HEK293 (cell line): ENCODE measurements around the gene PLBD1.

Source experiments
- CTCF ChIA-PET: fragments of 350-600 bp; formaldehyde crosslinking; extraction: SDS; loops from one replicate; lab custom pipeline; 2021; ENCODE audit warnings: antibody characterized with exemption; lab: Yijun Ruan, JAX
- POLR2A ChIA-PET: fragments of 300-600 bp; formaldehyde crosslinking; extraction: SDS; loops from one replicate; lab custom pipeline; 2020; ENCODE audit warnings: antibody characterized with exemption, inconsistent platforms; lab: Yijun Ruan, JAX
- H3K27ac ChIP-seq: fragments of 200-500 bp; sonication (Bioruptor generic); 2 replicates; pipeline ENCODE4 v1.5.1; 2014; ENCODE audit warnings: low read depth, low read length, control low read depth, inconsistent platforms; ENCODE audit errors: extremely low read depth
- H3K36me3 ChIP-seq, 2 experiments: fragments of 200-500 bp in 1 of 2; sonication (Bioruptor generic) in 1 of 2; 1 replicate in 1 of 2; 2 replicates in 1 of 2; pipeline ENCODE4 v1.5.1; 2014 to 2017; ENCODE audit warnings: inconsistent platforms in 2 of 2, low read length in 2 of 2; ENCODE audit not compliant: control insufficient read depth in 2 of 2, insufficient read depth in 1 of 2
- H3K4me1 ChIP-seq: fragments of 200-500 bp; sonication (Bioruptor generic); 2 replicates; pipeline ENCODE4 v1.5.1; 2014; ENCODE audit warnings: mild to moderate bottlenecking, low read length, inconsistent platforms; ENCODE audit not compliant: control insufficient read depth, insufficient read depth
- H3K4me3 ChIP-seq: 2 replicates; pipeline ENCODE4 v1.5.1; 2011; ENCODE audit warnings: low read depth, mild to moderate bottlenecking, control low read depth, low read length, moderate library complexity
- H3K9me3 ChIP-seq: fragments of 200-500 bp; sonication (Bioruptor generic); 2 replicates; pipeline ENCODE4 v1.5.1; 2014; ENCODE audit warnings: low read depth, low read length, inconsistent platforms; ENCODE audit not compliant: control insufficient read depth, insufficient read depth
- PRDM1 ChIP-seq: fragments of 450-650 bp; formaldehyde crosslinking; IDR thresholded peaks from 2 replicates; pipeline ENCODE4; 2016; ENCODE audit warnings: missing biosample characterization, missing genetic modification characterization
- REPIN1 ChIP-seq: fragments of 450-650 bp; formaldehyde crosslinking; IDR thresholded peaks from 2 replicates; pipeline ENCODE4 v1.5.1; 2017; ENCODE audit warnings: missing biosample characterization, missing genetic modification characterization, low read depth
- ZBTB48 ChIP-seq: fragments of 450-650 bp; formaldehyde crosslinking; IDR thresholded peaks from 2 replicates; pipeline ENCODE4 v1.5.1; 2016; ENCODE audit warnings: missing biosample characterization, missing genetic modification characterization
- ZFP69B ChIP-seq: fragments of 450-650 bp; formaldehyde crosslinking; IDR thresholded peaks from 2 replicates; pipeline ENCODE4 v1.5.1; 2016; ENCODE audit warnings: missing biosample characterization, missing genetic modification characterization
- ZNF132 ChIP-seq: fragments of 450-650 bp; formaldehyde crosslinking; IDR thresholded peaks from 2 replicates; pipeline ENCODE4 v1.5.1; 2017; ENCODE audit warnings: missing biosample characterization, missing genetic modification characterization, borderline replicate concordance
- ZNF155 ChIP-seq: fragments of 450-650 bp; formaldehyde crosslinking; IDR thresholded peaks from 2 replicates; pipeline ENCODE4 v1.5.1; 2016; ENCODE audit warnings: missing biosample characterization, missing genetic modification characterization
- ZNF157 ChIP-seq: fragments of 450-650 bp; formaldehyde crosslinking; IDR thresholded peaks from 2 replicates; pipeline ENCODE4 v1.5.1; 2016; ENCODE audit warnings: missing biosample characterization, missing genetic modification characterization
- ZNF239 ChIP-seq: fragments of 450-650 bp; formaldehyde crosslinking; IDR thresholded peaks from 2 replicates; pipeline ENCODE4 v1.5.1; 2016; ENCODE audit warnings: missing biosample characterization, missing genetic modification characterization
- ZNF280D ChIP-seq: fragments of 450-650 bp; formaldehyde crosslinking; IDR thresholded peaks from 2 replicates; pipeline ENCODE4 v1.5.1; 2016; ENCODE audit warnings: missing biosample characterization, missing genetic modification characterization
- ZNF302 ChIP-seq: fragments of 450-650 bp; formaldehyde crosslinking; IDR thresholded peaks from 2 replicates; pipeline ENCODE4 v1.5.1; 2016; ENCODE audit warnings: missing biosample characterization, missing genetic modification characterization, low read depth
- ZNF311 ChIP-seq: fragments of 450-650 bp; formaldehyde crosslinking; IDR thresholded peaks from 2 replicates; pipeline ENCODE4 v1.5.1; 2017; ENCODE audit warnings: missing biosample characterization, missing genetic modification characterization, borderline replicate concordance
- ZNF354C ChIP-seq: fragments of 450-650 bp; formaldehyde crosslinking; IDR thresholded peaks from 2 replicates; pipeline ENCODE4 v1.5.1; 2016; ENCODE audit warnings: missing biosample characterization, missing genetic modification characterization, low read depth, borderline replicate concordance
- ZNF394 ChIP-seq: fragments of 450-650 bp; formaldehyde crosslinking; IDR thresholded peaks from 2 replicates; pipeline ENCODE4 v1.5.1; 2016; ENCODE audit warnings: missing biosample characterization, missing genetic modification characterization, mild to moderate bottlenecking, moderate library complexity, borderline replicate concordance
- ZNF544 ChIP-seq: fragments of 450-650 bp; formaldehyde crosslinking; IDR thresholded peaks from 2 replicates; pipeline ENCODE4 v1.5.0; 2017; ENCODE audit warnings: missing biosample characterization, missing genetic modification characterization
- ZNF624 ChIP-seq: fragments of 450-650 bp; formaldehyde crosslinking; IDR thresholded peaks from 2 replicates; pipeline ENCODE4 v1.5.1; 2017; ENCODE audit warnings: missing biosample characterization, missing genetic modification characterization
- ZNF626 ChIP-seq: fragments of 450-650 bp; sonication (Bioruptor Pico); formaldehyde crosslinking; IDR thresholded peaks from 2 replicates; pipeline ENCODE4 v1.5.1; 2018; ENCODE audit warnings: missing biosample characterization, missing genetic modification characterization, inconsistent platforms
- ZNF639 ChIP-seq: fragments of 450-650 bp; formaldehyde crosslinking; IDR thresholded peaks from 2 replicates; pipeline ENCODE4 v1.5.1; 2016; ENCODE audit warnings: missing biosample characterization, missing genetic modification characterization
- ZNF830 ChIP-seq: fragments of 450-650 bp; IDR thresholded peaks from 2 replicates; pipeline ENCODE4 v1.5.0; 2018; ENCODE audit warnings: missing biosample characterization, missing genetic modification characterization, low read depth, mild to moderate bottlenecking, moderate library complexity
- ZXDB ChIP-seq: fragments of 450-650 bp; formaldehyde crosslinking; IDR thresholded peaks from 2 replicates; pipeline ENCODE4 v1.5.1; 2016; ENCODE audit warnings: missing biosample characterization, missing genetic modification characterization
- TF ChIP-seq, protein P1 (sequence below): fragments of 450-650 bp; formaldehyde crosslinking; IDR thresholded peaks from 2 replicates; pipeline ENCODE4 v1.5.1; 2017; ENCODE audit warnings: missing biosample characterization, missing genetic modification characterization
- TF ChIP-seq, protein P2 (sequence below): fragments of 450-650 bp; formaldehyde crosslinking; IDR thresholded peaks from 2 replicates; pipeline ENCODE4 v1.5.1; 2016; ENCODE audit warnings: missing biosample characterization, missing genetic modification characterization
- TF ChIP-seq, protein P3 (sequence below): fragments of 450-650 bp; formaldehyde crosslinking; IDR thresholded peaks from 2 replicates; pipeline ENCODE4 v1.5.1; 2017; ENCODE audit warnings: missing biosample characterization, missing genetic modification characterization

Gene PLBD1

GRCh38 chr12:14576896-14577295 is 9.2 kb upstream of the PLBD1 start (continued):
- TF ChIP-seq ZNF280D (tag by site-specific recombination) (no peak), ZNF157 (tag by site-specific recombination) (no peak), ZNF132 (tag by site-specific recombination) (no peak), ZXDB (tag by site-specific recombination) (no peak), ZNF302 (no peak), ZNF624 (tag by site-specific recombination) (no peak)
- TF ChIP-seq, protein P1, sequence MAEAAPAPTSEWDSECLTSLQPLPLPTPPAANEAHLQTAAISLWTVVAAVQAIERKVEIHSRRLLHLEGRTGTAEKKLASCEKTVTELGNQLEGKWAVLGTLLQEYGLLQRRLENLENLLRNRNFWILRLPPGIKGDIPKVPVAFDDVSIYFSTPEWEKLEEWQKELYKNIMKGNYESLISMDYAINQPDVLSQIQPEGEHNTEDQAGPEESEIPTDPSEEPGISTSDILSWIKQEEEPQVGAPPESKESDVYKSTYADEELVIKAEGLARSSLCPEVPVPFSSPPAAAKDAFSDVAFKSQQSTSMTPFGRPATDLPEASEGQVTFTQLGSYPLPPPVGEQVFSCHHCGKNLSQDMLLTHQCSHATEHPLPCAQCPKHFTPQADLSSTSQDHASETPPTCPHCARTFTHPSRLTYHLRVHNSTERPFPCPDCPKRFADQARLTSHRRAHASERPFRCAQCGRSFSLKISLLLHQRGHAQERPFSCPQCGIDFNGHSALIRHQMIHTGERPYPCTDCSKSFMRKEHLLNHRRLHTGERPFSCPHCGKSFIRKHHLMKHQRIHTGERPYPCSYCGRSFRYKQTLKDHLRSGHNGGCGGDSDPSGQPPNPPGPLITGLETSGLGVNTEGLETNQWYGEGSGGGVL (tag by site-specific recombination), result no peak

DNA sequence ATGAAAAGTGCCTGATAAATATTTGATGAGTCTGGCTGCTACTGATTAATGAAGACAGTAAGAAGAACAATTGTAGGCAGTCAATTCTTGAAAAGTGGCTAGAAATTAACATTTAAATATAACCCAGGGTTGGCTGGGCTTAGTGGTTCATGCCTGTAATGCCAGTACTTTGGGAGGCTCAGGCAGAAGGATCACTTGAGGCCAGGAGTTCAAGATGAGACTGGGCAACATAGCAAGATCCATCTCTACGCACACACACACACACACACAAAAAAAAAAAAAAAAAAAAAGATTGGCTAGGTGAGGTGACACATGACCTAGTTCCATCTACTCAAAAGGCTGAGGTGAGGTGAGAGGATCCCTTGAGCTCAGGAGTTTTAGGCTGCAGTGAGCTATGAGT is 7.9 kb upstream of the PLBD1 start:
- POLR2A ChIA-PET, result interaction anchor here (0.7 kb wide), 3 partner anchors 10 to 195 kb away, joined by 3 to 5 read pairs (median 5); no protein-coding TSS in a partner anchor
- no peak overlapping the region for H3K27ac ChIP-seq
- H3K4me3 ChIP-seq, result no peak overlapping the region
- CTCF ChIA-PET, result no interaction called here
- H3K9me3 ChIP-seq, result no peaks in the 10 kb centered on the region
- TF ChIP-seq ZNF239 (tag by site-specific recombination) (no peak), ZNF639 (tag by site-specific recombination) (no peak), PRDM1 (tag by site-specific recombination) (no peak), ZNF354C (tag by site-specific recombination) (no peak)
- TF ChIP-seq, protein P2, sequence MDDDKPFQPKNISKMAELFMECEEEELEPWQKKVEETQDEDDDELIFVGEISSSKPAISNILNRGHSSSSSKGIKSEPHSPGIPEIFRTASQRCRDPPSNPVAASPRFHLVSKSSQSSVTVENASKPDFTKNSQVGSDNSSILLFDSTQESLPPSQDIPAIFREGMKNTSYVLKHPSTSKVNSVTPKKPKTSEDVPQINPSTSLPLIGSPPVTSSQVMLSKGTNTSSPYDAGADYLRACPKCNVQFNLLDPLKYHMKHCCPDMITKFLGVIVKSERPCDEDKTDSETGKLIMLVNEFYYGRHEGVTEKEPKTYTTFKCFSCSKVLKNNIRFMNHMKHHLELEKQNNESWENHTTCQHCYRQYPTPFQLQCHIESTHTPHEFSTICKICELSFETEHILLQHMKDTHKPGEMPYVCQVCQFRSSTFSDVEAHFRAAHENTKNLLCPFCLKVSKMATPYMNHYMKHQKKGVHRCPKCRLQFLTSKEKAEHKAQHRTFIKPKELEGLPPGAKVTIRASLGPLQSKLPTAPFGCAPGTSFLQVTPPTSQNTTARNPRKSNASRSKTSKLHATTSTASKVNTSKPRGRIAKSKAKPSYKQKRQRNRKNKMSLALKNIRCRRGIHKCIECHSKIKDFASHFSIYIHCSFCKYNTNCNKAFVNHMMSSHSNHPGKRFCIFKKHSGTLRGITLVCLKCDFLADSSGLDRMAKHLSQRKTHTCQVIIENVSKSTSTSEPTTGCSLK (tag by site-specific recombination), result no peak
- H3K36me3 ChIP-seq, result no peaks in the 10 kb centered on the region
- no peaks in the 10 kb centered on the region for H3K4me1 ChIP-seq

DNA sequence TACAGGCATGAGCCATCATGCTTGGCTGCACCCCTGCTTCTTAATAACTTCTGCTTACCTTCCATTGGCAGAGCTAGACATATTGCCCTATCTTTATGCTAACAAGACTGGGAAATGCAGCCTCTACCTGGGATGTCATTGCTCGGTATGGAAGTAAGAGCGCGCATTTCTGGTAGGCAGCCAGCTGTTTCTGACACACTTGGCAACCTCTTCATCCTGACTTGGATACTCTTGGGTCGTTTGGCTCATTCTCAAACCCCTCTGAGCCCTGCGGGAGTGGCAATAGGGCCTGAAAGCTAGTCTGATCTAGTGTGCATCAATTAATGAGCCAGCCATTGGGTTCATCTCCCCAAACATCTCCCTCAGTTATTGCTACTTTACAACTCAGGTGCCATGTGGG is 5.4 kb upstream of the PLBD1 start:
- CTCF ChIA-PET, result no interaction called here
- Histone ChIP-seq H3K9me3 (no peaks in the 10 kb centered on the region), H3K4me1 (no peaks in the 10 kb centered on the region), H3K4me3 (no peak overlapping the region), H3K36me3 (no peaks in the 10 kb centered on the region), H3K27ac (no peak overlapping the region)
- POLR2A ChIA-PET, result no interaction called here
- TF ChIP-seq ZFP69B (tag by site-specific recombination) (no peak), ZNF311 (tag by site-specific recombination) (no peak), REPIN1 (tag by site-specific recombination) (no peak), ZNF830 (tag by site-specific recombination) (no peak), ZNF626 (tag by site-specific recombination) (no peak), ZNF155 (tag by site-specific recombination) (no peak), ZNF544 (tag by site-specific recombination) (no peak), ZNF394 (no peak), ZBTB48 (tag by site-specific recombination) (no peak)
- TF ChIP-seq, protein P3, sequence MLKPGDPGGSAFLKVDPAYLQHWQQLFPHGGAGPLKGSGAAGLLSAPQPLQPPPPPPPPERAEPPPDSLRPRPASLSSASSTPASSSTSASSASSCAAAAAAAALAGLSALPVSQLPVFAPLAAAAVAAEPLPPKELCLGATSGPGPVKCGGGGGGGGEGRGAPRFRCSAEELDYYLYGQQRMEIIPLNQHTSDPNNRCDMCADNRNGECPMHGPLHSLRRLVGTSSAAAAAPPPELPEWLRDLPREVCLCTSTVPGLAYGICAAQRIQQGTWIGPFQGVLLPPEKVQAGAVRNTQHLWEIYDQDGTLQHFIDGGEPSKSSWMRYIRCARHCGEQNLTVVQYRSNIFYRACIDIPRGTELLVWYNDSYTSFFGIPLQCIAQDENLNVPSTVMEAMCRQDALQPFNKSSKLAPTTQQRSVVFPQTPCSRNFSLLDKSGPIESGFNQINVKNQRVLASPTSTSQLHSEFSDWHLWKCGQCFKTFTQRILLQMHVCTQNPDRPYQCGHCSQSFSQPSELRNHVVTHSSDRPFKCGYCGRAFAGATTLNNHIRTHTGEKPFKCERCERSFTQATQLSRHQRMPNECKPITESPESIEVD, result no peak
